Measurements from ENCODE around the gene SAPCD2.

The SAPCD2 gene

DNA sequence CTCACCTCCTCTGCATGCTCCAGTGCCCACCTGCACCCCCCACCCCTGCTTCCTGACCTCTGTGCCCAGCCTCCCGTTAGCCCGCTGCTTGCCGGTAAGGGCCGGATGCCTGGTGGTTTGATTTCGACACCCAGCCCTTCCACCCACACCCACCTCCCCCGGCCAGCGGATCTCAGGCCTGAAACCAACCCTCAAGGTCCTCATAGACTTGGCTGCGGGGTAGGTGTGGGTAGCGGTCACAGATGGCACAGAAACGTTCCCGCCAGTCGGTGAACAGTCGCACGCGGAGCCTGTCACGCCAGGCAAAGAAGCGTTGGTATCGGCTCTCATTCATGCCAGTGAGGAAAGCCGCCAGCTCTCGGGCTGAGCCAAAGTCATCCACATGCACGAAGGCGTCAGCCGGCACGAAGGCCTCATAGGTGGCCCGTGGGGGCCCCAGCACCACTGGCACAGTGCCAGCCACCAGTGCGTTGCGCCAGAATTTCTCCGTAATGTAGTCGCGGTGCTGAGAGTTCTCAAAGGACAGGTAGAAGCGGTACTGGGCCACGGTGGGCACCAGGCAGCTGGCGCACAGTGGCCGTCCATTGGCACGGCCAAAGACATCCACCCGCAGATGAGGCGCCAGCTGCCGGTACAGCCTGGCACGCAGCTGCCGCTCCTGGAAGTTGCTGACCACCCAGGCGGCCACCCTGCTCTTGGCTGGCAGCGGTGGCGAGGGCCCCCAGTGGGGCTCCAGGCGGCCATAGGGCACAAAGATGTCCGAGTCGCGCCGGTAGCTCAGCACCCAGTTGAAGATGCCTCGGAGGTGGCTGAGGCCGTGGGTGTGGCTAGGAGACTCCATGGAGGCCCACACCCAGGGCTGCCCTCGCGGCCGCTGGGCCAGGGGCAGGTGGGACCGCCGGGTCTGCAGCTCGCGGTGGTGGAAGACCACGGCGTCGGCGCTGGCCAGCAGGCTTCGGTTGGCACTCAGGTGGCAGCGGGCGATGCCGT, 39.5 kb downstream of the SAPCD2 start:
- no peak for DNase-seq

DNA sequence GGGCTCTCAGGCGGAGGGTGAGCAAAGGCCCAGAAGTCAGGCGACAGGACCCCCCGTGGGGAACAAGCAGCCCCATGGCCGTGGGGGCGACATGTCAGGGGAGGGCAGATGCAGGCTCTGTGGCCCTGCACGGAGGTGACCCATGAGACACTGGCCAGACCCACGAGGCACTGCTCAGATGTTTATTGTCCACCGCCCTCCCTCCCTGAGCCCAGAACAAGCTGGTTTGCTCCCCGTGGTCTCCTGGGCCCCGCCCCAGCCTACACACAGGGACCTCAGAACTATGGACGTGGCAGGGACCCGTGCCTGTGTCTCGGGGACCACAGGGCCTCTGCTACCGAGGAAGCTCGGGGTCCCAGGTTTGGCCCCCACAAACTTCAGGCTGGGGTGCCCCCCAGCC, 40.4 kb downstream of the SAPCD2 start:
- no peak for DNase-seq

DNA sequence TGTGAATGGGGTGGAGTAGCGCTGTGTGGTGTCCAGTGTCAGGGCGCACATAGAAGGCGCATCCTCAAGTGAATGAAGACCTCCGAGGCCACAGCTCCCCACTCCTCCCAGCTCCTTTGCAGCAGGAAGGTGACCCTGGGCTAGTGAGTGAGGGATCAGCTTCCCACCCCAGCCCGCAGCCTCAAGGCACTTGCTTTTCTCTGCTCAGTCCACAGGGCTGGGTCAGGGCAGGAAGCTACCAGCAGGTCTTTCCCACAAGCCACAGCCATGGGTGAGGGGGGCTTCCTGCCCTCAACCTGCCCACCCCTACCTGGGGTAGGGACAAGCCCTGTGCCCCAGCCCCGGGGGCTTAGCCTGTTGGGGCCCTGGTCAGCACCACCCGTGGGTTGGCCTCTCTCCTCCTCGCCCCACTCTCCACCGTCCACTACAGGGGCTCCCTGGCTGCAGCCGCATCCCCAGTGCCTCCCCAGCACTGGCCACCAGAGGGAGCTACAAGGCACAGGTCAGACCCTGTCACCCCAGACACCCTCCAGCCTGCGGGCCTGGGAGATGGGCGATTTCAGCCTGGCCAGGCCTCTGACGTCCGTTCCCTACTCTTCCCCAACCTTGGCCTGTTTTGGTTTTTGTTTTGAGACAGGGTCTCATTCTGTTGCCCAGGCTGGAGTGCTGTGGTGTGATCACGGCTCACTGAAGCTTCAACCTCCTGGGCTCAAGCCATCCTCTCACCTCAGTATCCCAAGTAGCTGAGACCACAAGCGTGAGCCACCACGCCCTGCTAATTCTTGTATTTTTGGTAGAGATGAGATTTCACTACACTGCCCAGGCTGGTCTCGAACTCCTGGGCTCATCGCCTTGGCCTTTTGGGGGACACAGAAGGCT, 41.1 kb downstream of the SAPCD2 start:
- DNase-seq: peak; percentile 44 to 57

DNA sequence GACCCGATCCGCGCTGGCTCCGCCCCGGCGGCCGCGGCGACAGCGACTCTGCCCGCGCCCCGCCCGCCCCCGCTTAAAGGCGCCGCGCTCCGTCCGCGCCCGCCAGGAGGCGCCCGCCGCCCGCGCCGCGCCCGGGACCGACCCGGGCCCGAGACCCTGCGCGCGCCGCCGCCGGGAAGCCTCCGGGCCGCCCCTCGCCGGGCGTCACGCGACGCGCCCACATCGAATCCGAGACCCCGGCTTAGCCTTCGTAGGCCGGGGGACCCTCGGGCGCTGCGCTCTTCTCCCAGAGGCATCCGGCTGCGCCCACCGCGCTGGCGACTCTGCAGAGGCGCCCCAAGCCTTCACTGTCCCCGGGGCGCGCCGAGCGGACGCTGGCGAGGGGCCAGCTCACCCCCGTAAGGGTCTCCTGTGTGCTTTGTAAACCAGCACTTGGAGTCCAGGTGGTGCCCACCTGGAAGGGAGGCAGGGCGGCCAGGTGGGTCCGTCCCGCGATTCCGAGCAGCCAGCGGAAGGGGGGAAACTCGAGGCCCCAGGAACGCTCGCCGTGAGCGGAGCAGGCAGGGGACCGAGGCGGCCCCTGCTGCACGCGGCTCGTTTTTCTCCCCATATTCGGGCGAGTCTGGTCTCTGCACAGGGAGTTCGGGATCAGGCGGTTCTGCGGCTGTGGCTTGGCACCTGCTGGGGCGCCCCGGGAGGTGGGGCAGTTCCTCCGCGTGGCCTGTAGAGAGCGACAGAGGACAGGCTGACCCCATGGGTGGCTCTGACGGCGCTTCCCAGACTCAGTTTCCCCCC, 41.9 kb downstream of the SAPCD2 start:
- peak; percentile 68 to 70 for DNase-seq

DNA sequence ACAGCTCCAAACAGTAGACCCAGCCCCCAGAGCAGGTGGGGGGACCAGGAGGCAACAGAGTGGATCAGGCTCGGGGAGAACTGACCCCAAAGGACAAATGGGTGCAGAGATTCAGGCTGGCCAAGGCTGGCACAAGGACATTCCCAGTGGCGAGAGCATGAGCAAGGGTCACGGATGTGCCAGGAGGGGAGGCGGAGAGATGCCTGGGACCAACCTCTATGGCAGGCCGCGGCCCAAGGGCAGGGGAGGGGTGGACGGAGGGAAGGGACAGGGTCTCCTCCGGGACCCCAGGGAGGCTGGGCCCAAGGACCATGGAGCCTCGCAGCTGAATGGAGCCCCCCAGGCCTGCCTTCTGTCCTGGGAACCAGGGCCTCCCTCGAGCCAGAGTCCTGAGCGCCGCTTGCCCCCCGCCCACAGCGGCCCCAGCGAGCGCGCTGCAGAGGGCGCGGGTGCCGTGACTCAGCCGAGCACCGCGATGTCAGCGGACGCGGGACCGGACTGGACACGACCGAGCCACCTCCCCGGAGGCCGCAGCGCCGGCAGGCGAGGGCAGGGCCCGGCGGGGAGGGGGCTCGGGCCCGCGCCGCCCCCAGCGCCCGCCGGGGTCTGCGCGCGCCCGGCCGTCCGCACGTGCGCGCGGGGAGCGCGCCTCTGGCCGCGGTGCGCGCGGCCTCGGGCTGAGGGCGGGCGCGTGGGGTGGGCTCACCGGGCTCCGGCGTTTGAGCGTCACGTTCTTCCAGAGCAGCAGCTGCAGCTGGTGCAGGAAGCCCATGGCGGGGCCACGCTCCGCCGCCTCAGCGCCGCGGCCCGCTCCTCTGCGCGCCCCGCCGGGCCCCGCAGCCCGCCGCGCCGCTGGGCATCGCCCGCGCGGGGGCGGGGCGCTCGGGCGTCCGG, 42.7 kb downstream of the SAPCD2 start, which contains the start of gene ABCA2:
Gene ABCA2, minus strand, starts transcription at position 869 of the 894 bp plus-strand sequence. Its CDS starts 97 bp downstream, at position 772.
- DNase-seq: no peak

DNA sequence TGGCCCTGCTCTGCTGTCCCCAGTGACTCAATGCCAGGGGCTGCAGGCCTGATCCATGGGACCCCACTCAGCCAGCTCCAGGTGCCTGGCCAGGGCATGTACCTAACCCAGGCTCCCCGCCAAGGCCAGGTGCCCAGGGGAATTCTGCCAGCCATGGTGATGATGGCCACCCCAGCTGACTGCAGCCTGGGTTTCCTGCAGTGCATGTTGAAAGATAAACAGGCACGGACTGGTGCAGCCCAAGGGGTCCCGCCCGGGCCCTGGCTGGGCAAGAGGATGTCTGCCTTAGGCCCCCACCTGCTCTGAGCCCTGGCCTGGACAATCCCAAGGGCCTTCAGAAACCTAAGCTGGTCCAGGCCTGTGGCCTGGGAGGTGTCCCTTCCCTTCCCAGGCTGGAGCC, 43.5 kb downstream of the SAPCD2 start:
- peak in 1 of 2 experiments; percentile 17 for DNase-seq

DNA sequence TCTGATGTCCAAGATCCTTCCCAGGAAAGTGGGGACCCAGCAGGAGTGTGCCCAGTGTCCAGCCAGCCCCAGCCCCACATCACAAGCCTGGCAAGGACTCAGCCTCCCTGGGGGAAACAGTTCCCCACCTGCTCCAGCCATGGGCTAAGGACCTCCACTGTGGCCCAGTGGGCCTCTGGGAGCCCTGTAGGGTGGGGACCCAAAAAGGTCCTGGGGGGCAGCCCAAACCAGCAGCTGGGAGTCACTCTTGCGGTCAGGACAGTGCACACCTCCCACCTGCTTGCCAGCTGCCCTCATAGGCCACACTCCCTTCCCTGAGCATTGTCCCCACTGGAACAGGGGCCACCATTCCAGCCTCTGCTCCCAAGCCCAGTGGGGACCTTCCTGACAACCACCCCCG, 44.0 kb downstream of the SAPCD2 start:
- no peak for DNase-seq

DNA sequence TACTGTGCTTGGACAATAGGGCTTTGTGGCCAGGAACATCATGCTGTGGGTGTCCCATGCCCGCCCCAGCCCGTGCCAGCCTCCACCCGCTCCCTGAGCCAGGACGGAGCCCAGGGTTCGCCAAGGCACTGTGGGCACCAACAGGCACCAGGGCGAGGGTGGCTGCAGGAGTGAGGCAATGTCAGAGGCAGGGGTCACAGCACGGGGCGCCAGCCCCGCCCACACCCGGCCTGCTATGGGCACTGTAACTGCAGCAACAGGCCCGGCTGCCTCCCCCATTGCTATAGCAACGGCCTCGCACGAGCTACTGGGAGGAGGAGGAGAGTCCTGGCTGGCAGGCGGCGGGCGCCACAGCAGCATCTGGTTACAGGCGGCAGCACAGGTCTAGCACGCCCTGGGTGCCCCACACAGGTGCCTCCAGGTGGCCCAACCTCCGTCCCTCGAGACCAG, 44.8 kb downstream of the SAPCD2 start:
- DNase-seq: peak; percentile 70 to 74

DNA sequence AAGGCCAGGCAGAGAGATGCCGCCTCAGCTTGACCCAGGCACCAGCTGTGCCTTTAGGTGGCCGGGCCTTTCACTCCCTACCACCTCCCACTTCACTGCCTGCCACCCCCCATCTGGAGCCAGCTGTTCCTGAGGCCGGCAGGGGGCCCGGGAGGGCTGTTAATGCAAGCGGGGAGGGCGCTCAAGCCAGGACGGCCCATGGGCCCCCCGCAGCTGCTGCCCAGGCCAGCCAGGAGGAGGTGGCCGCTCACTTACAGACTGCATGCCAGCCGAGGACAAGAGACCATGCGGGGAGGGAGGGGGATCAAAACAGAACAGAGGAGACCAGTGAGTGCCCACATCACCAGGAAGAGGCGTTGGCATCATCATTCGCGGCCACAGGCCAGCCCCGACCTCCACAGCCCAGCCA, 46.8 kb downstream of the SAPCD2 start:
- DNase-seq: no peak

DNA sequence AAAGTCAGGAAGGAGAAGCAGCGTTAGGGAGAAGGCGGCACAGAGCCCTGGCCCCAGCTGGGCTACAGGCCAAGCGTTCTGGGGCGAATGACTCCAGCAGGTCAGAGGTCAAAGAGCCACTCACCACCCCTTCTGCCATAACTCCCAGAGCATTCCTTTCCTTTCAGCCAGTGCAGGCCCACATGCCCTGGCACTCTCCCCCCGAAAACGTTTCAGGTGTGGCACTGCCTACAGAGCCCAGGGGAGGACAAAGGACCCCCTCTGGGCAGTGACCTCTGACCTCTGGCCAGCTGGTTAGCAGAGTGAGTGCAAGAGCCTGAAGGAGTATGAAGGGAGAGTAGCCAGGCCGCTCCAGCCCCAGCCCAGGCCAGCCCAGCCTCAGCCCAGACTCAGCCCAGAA, 47.2 kb downstream of the SAPCD2 start:
- no peak for DNase-seq

DNA sequence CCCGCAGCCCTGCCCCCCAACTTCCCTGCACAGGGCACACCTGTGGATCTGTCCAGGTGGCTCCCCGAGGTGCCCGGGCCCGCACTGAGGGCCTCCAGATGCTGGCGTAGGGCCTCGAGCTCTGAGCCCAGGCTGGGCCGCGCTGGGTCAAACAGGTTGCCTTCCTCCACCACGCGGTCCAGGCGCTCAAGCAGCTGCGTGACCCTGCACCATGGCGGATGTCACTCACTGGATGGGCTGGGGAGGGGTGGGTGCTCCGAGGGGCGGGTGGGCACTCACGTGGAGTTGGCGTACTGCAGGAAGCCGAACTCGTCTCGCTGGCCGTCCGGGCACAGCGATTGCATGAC, 47.7 kb downstream of the SAPCD2 start:
- no peak for DNase-seq

DNA sequence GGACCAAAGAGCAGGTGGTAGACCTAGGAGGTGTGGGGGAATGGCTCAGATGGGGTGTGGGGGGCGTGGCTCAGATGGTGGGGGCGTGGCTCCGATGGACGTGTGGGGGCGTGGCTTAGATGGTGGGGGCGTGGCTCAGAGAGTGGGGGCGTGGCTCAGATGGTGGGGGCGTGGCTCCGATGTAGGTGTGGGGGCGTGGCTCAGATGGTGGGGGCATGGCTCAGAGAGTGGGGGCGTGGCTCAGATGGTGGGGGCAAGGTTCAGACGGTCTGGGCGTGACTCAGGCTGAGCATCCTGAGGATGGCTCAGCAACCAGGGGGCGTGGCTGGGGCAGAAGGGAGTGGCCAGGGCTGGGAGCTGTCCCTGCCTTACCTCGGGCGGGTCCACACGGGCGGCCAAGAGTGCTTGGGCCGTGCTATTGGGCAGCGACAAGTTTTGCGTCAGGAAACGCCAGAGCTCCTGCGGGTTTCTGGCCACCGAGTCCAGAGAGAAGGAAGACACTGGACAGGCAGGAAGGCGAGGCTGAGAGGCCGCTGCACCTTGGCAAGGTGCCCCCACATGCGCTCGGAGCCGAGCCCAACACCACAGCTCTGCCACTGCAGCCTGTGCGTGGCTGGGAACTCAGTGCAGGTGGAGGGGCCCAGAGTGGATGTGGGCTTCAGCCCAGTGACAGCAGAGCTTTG, 48.2 kb downstream of the SAPCD2 start:
- DNase-seq: no peak

DNA sequence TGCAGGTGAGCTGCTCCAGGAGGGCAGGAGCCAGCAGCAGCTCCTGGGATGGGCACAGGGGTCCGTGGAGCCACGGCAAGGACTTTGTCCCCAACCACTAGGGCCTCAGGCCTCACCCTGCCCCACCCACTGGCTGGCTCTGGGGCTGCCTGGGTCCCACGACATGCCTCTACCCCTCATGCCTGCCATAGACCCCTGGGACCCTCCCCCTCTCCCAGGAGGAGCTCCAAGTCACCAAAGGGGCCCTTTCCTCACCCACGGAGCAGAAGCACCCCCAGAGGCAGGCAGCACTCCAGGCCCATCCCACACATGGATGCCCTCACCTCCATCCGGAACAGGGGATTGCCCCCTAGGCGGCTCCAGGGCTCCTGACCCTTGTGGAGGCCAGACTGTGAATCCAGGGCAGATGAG, 48.8 kb downstream of the SAPCD2 start:
- no peak for DNase-seq

DNA sequence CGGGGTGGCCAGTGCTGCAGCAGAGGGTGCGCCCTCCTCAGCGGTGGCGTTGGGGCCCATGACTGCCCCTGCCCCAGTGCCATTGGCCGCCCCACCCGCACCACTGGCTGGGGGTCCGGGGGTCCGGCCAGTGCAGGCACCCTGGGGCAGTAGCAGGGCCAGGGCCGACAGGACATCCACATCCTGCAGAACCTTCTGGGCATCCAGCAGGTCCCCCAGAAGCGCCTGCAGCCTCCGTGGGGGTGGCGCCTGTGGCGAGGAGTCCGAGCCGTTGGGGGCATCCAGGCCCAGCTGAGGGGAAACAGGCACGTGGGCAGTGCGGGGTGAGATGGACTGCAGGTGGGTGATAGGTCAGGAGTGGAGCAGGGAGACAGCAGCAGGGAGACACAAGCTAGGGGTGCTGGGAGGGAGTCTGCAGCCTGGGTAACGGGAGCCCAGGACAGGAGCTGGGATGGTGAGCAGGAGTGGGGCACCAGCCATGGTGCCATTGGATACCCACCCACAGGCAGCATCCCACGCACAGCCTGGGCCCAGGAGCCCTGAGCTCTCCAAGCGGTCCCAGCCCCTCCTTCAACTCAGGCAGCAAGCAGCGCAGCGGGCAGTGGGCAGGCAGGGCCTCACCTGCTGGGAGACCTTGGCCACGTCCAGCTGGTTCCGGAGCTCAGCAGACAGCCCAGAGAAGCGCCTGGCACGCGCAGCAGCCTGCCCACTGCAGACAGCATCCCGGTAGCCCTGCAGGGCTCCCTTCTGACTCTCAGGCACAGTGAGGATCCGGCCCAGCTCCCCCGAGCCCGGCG, 49.4 kb downstream of the SAPCD2 start:
- DNase-seq: no peak

DNA sequence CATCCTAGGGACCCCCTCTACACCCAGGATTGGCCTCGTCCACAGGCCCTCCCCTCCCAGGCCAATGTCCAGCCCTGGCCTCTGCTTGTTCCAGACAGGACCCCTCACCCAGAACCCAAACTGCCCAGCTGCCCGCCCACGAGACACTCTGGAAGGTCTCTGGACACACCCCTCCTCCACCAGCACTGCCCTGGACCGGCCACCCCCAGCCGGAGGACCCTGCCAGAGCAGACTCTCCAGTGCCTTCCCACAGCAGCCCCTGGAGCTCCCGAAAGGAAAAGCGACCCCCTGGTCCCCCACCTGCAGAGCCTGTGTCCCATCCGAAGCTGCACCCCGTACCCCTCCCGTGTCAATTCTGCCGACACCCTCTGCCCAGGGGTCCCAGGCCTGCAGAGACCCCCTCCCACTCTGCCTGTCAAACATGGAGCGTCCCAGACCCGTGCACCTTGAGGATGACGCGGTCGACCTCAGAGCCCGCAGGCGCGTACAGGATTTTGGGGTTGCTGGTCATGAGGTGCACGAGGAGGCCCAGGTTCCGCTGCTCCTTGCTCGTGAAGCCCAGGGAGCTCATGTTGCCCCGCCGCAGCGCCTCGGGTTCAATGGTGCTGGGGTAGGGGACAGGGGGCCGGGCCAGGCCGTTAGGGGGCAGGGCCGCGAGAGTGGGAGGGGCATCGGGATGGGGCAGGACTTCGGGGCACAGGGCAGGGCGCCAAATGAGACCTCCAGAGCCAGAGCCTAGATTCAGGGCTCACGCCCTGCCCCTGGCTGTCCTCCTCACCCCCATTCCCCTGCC, 50.3 kb downstream of the SAPCD2 start:
- no peak for DNase-seq

DNA sequence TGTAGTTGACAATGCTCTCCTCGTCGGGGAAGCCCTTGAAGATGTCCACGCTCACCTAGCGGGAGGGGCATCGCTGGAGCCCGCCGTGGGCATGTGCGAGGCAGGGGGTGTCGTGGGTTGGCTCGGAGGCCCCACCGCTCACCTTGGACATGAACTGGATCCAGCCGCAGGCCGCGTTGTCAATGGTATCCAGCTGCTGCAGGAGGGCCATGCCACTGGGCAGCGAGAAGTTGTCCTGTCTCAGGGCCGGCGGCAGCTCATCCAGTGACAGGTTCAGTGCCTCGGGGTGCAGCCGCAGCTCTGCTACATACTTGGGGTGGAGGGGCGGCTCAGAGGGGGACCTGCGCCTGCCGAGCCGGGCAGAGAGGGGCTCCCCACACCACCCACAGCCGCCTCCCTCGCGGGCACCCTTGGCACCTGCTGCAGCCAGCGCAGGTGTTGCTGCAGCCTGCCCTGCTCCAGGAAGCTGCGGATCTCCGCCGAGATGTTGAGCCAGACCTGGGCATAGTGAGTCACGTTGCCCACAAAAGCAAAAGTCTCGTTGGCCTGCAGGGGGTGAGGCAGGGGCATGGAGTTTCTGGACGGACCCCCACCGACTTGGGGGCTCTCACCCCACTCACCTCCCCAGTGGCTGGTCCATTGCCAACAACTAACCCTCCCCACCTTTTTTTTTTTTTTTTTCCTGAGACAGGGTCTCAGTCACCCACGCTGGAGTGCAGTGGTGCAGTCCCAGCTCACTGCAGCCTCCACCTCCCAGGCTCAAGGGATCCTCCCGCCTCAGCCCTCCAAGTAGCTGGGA, 51.4 kb downstream of the SAPCD2 start:
- no peak for DNase-seq

DNA sequence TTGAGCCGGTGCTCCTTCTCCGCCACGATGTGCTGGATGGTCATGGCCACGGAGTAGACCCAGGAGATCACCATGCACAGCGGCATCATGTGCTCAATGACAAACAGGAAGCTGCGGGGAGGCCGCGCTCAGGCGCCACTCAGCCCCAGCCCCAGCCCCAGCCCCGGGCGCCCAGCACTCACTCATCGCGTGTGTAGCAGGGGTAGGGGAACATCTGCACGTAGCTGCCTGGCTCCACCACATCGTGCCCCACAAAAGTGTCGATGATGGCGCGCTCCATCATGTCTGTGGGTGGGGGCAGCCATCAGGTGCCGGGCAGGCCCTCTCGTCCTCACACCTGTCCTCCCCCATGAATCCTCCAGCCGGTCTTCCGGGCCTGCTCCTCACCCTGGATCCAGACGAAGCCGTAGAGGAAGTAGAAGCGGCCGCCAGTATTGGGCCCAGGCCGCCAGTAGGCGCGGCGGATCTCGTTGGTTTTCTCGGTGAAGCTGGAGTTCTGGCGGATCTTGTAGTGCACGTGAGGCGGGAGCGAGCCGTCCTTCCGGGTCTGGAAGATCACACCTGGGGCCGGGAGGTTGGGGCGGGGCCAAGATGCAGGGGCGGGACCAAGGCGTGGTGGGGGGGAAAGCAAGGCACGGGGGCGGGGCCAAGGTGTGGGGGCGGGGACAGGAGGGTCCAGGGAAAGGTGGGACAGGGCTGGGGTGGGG, 52.4 kb downstream of the SAPCD2 start:
- DNase-seq: no peak

DNA sequence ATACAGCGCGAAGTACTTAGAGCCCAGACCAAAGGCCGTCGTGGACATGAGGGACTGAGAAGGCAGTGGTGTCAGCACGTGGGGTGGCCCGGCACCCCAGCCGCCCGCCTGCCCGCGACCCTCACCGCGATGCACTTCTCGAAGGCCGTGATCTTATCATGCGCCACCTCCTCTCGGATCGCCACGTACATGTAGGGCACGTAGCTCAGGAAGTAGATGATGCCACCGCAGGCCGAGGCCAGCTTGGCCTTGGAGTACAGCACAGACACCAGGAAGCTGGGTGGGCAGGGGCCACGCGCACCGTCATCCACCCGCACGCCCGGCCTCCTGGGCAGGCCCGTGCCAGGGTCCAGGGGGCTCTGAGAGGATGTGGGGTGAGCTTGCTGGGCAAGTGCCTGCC, 53.3 kb downstream of the SAPCD2 start:
- no peak for DNase-seq
